Vagina (tissue), 2 donors: ENCODE results near the gene CABLES2. TPM values are rescaled to one million over a fixed set of nuclear protein-coding genes. Genes with fewer than 3 reads are reported as not detected.
A peak's percentile ranks its signal among the peaks of the same experiment; 100 is the strongest.

Source experiments
- DNase-seq, 2 donors: peaks; one replicate each; pipeline ENCODE4 v3.0.0-alpha.2; 2017; ENCODE audit errors: extremely low spot score in 2 of 2
- H3K27ac ChIP-seq: fragments of 200-600 bp; sonication (generic); one replicate; pipeline ENCODE4 v1.5.1; 2019
- H3K27me3 ChIP-seq: fragments of 200-600 bp; sonication (generic); one replicate; pipeline ENCODE4 v1.5.1; 2019
- H3K36me3 ChIP-seq, 2 donors: fragments of 200-600 bp; sonication (generic); one replicate each; pipeline ENCODE4 v1.5.1; 2017 to 2019
- H3K4me1 ChIP-seq: fragments of 200-600 bp; sonication (generic); one replicate; pipeline ENCODE4 v1.5.1; 2019
- H3K4me3 ChIP-seq, 2 donors: fragments of 200-600 bp; sonication (generic); 1 replicate in 1 of 2; 2 replicates in 1 of 2; pipeline ENCODE4 v1.5.1; 2016 to 2019
- H3K9me3 ChIP-seq: fragments of 200-600 bp; sonication (generic); one replicate; pipeline ENCODE4 v1.5.1; 2019
- CTCF ChIP-seq, 3 experiments: fragments of 450-650 bp in 2 of 3; fragments of 200-600 bp in 1 of 3; sonication (generic) in 1 of 3; IDR thresholded peaks; one replicate each; pipeline ENCODE4 v1.5.1; 2017 to 2019; ENCODE audit warnings: antibody characterized with exemption in 3 of 3, mild to moderate bottlenecking in 2 of 3, moderate library complexity in 2 of 3
- POLR2A ChIP-seq, 2 donors: fragments of 450-650 bp; IDR thresholded peaks; one replicate each; pipeline ENCODE4 v1.6.1; 2017; ENCODE audit warnings: antibody characterized with exemption in 2 of 2, mild to moderate bottlenecking in 2 of 2, moderate library complexity in 2 of 2
- POLR2AphosphoS5 ChIP-seq, 2 donors: sonication (generic); formaldehyde crosslinking; IDR thresholded peaks; one replicate each; pipeline ENCODE4 v1.9.0; 2017; ENCODE audit warnings: antibody characterized with exemption in 2 of 2, mild to moderate bottlenecking in 2 of 2, low read depth in 1 of 2; ENCODE audit not compliant: insufficient read depth in 1 of 2
- intact Hi-C: fragments of 100-400 bp; cut with DNase I; formaldehyde crosslinking; loops from one replicate; pipeline ENCODE4 v1.15.1; 2023
- total RNA-seq: library from RNA; depleted of rRNA; stranded (reverse); fragments of >200 nt; gene quantifications from one replicate; pipeline ENCODE4 v1.2.3, GENCODE V29; 2016

The CABLES2 gene
- total RNA-seq, 1 donor from 2014 or later = 1.5 TPM

- H3K27ac ChIP-seq = peak overlapping the region; percentile 79
- TF ChIP-seq POLR2A (IDR thresholded peaks at IDR 0.05) = no peak
- no peak for TF ChIP-seq CTCF (IDR thresholded peaks at IDR 0.05)
- no peak for TF ChIP-seq POLR2AphosphoS5 (IDR thresholded peaks at IDR 0.05; ENCODE audit: insufficient read depth in 1 of 2, low read depth in 1 of 2)
- intact Hi-C loops = no loop called here
- H3K36me3 ChIP-seq = no peaks in the 10 kb centered on the region
- no peak for DNase-seq
- peak overlapping the region; percentile 3 to 34 for H3K4me3 ChIP-seq
- H3K4me1 ChIP-seq = peaks cover 87% of the 10 kb centered on the region
- no peaks in the 10 kb centered on the region for H3K27me3 ChIP-seq
- H3K9me3 ChIP-seq = no peaks in the 10 kb centered on the region
Measured at GRCh38 chr20:62355878-62356588, 51.1 kb downstream of the CABLES2 start.

- Histone ChIP-seq H3K36me3 (no peaks in the 10 kb centered on the region), H3K9me3 (no peaks in the 10 kb centered on the region), H3K27ac (peak overlapping the region; percentile 79), H3K4me3 (peak overlapping the region in 1 of 2 donors; percentile 34), H3K4me1 (peaks cover 88% of the 10 kb centered on the region), H3K27me3 (no peaks in the 10 kb centered on the region)
- no peak for DNase-seq
- peak in 1 of 2 donors; percentile 21 for TF ChIP-seq POLR2AphosphoS5 (IDR thresholded peaks at IDR 0.05; ENCODE audit: insufficient read depth in 1 of 2, low read depth in 1 of 2)
- TF ChIP-seq CTCF (IDR thresholded peaks at IDR 0.05) = no peak
- no peak for TF ChIP-seq POLR2A (IDR thresholded peaks at IDR 0.05)
- intact Hi-C loops = no loop called here
Measured at GRCh38 chr20:62355516-62355877, 51.6 kb downstream of the CABLES2 start.

GRCh38 chr20:62354811-62355341 is 52.2 kb downstream of the CABLES2 start:
- peak overlapping the region; percentile 79 for H3K27ac ChIP-seq
- H3K9me3 ChIP-seq = no peaks in the 10 kb centered on the region
- peaks cover 90% of the 10 kb centered on the region for H3K4me1 ChIP-seq
- intact Hi-C loops = no loop called here
- DNase-seq = no peak
- TF ChIP-seq POLR2A (IDR thresholded peaks at IDR 0.05) = no peak
- no peak for TF ChIP-seq CTCF (IDR thresholded peaks at IDR 0.05)
- TF ChIP-seq POLR2AphosphoS5 (IDR thresholded peaks at IDR 0.05; ENCODE audit: insufficient read depth in 1 of 2, low read depth in 1 of 2) = no peak
- no peaks in the 10 kb centered on the region for H3K36me3 ChIP-seq
- no peaks in the 10 kb centered on the region for H3K27me3 ChIP-seq
- H3K4me3 ChIP-seq = peak overlapping the region in 1 of 2 donors; percentile 34

GRCh38 chr20:62354031-62354808 is 52.9 kb downstream of the CABLES2 start:
- intact Hi-C loops = no loop called here
- no peak for DNase-seq
- Histone ChIP-seq H3K4me1 (peaks cover 84% of the 10 kb centered on the region), H3K4me3 (no peak overlapping the region), H3K27me3 (no peaks in the 10 kb centered on the region), H3K27ac (peak overlapping the region; percentile 79), H3K9me3 (no peaks in the 10 kb centered on the region), H3K36me3 (no peaks in the 10 kb centered on the region)
- TF ChIP-seq POLR2AphosphoS5 (IDR thresholded peaks at IDR 0.05; ENCODE audit: insufficient read depth in 1 of 2, low read depth in 1 of 2) (no peak), POLR2A (IDR thresholded peaks at IDR 0.05) (no peak), CTCF (IDR thresholded peaks at IDR 0.05) (no peak)
